ENCODE data around the gene DLGAP3. TPM values are rescaled to one million over a fixed set of nuclear protein-coding genes. Genes with fewer than 3 reads are reported as not detected.
A peak's percentile ranks its signal among the peaks of the same experiment; 100 is the strongest.

The DLGAP3 gene
- total and polyA plus RNA-seq, 2 of the 13 experiments (the other 11 are each of a cell fraction or from before 2014, with no cell fraction given): 0.03 to 0.04 TPM

GRCh38 chr1:34924759-34925555, 4.5 kb downstream of the DLGAP3 start (continued):
- TF ChIP-seq YEATS4 (CRISPR knock-in tag; IDR thresholded peaks at IDR 0.05; ENCODE audit: borderline replicate concordance): peak; percentile 87
- no peak for TF ChIP-seq HDAC6 (IDR thresholded peaks at IDR 0.05; ENCODE audit: low read depth, low read length)
- TF ChIP-seq ZNF878 (CRISPR knock-in tag; IDR thresholded peaks at IDR 0.05): peak; percentile 98
- TF ChIP-seq ZNF713 (CRISPR knock-in tag; IDR thresholded peaks at IDR 0.05): no peak
- TF ChIP-seq GPN1 (CRISPR knock-in tag; IDR thresholded peaks at IDR 0.05; ENCODE audit: borderline replicate concordance): peak; percentile 98
- TF ChIP-seq ZNF484 (CRISPR knock-in tag; IDR thresholded peaks at IDR 0.05; ENCODE audit: borderline replicate concordance, low read depth): peak; percentile 79; the same call in 1 of the 2 replicates
- TF ChIP-seq EP300 (IDR thresholded peaks at IDR 0.05; ENCODE audit: low read depth in 2 of 2, low read length in 2 of 2): no peak
- TF ChIP-seq EP300 (CRISPR knock-in tag; IDR thresholded peaks at IDR 0.05; ENCODE audit: borderline replicate concordance): peak; percentile 50; the same call in 1 of the 2 replicates
- TF ChIP-seq ZMAT5 (CRISPR knock-in tag; IDR thresholded peaks at IDR 0.05; ENCODE audit: borderline replicate concordance, low read depth): peak; percentile 93; the same call in 1 of the 2 replicates
- peak; percentile 86 for TF ChIP-seq POGK (CRISPR knock-in tag; conservative IDR thresholded peaks at IDR 0.05)
- TF ChIP-seq CSRNP2 (CRISPR knock-in tag; conservative IDR thresholded peaks at IDR 0.05; ENCODE audit: low read depth): peak; percentile 64; the same call in 1 of the 2 replicates
- TF ChIP-seq KLF13 (CRISPR knock-in tag; IDR thresholded peaks at IDR 0.05): peak; percentile 97
- peak; percentile 83 for TF ChIP-seq HOMEZ (CRISPR knock-in tag; IDR thresholded peaks at IDR 0.05; ENCODE audit: low read depth)
- TF ChIP-seq ZNF562 (CRISPR knock-in tag; IDR thresholded peaks at IDR 0.05; ENCODE audit: borderline replicate concordance): no peak; the same call in 1 of the 2 replicates
- TF ChIP-seq BHLHE40 (IDR thresholded peaks at IDR 0.05; ENCODE audit: low read length): no peak
- peak; percentile 95; the same call in 1 of the 2 replicates for TF ChIP-seq ZNF337 (CRISPR knock-in tag; IDR thresholded peaks at IDR 0.05; ENCODE audit: borderline replicate concordance, low read depth)
- TF ChIP-seq ZC3H4 (CRISPR knock-in tag; IDR thresholded peaks at IDR 0.05; ENCODE audit: borderline replicate concordance): peak; percentile 89; the same call in 1 of the 2 replicates
- TF ChIP-seq ZNF496 (CRISPR knock-in tag; IDR thresholded peaks at IDR 0.05; ENCODE audit: insufficient replicate concordance): peak; percentile 25
- peak; percentile 100 for TF ChIP-seq MXD3 (CRISPR knock-in tag; IDR thresholded peaks at IDR 0.05)
- no peak for TF ChIP-seq ATF7 (IDR thresholded peaks at IDR 0.05)
- TF ChIP-seq ATF7 (CRISPR knock-in tag; IDR thresholded peaks at IDR 0.05): 0 out of 2 replicates have a peak, but pooled peaks have one; percentile 58

Data from HepG2 (cell line).